B cell (primary cell): ENCODE measurements around the gene MICAL3. TPM values are rescaled to one million over a fixed set of nuclear protein-coding genes. Genes with fewer than 3 reads are reported as not detected.

Source experiments
- ATAC-seq: fragments of 200-7000 bp; cut with Tn5 transposase; one replicate; pipeline ENCODE4 v1.10.0; 2021; ENCODE audit warnings: low read depth, mild to moderate bottlenecking, moderate number of reproducible peaks, moderate library complexity
- CTCF ChIA-PET: fragments of 350-600 bp; sonication (Branson Sonifier 250); formaldehyde crosslinking; loops from one replicate; lab custom pipeline; 2021; ENCODE audit warnings: antibody characterized with exemption, inconsistent platforms; lab: Charles Lee
- POLR2A ChIA-PET: fragments of 350-600 bp; sonication (Branson Sonifier 250); formaldehyde crosslinking; loops from one replicate; lab custom pipeline; 2021; ENCODE audit warnings: antibody characterized with exemption; lab: Charles Lee
- DNase-seq: peaks from one replicate; pipeline ENCODE4 v3.0.0; 2013
- H2AFZ ChIP-seq: 2 replicates; pipeline ENCODE4 v1.6.1; 2012; ENCODE audit warnings: mild to moderate bottlenecking, low read depth, low read length; ENCODE audit not compliant: insufficient read depth, poor library complexity, severe bottlenecking
- H3K27ac ChIP-seq, 2 donors: 1 replicate in 1 of 2; 2 replicates in 1 of 2; pipeline ENCODE4 v1.5.1; 2012 to 2013; ENCODE audit warnings: low read length in 2 of 2, mild to moderate bottlenecking in 2 of 2, moderate library complexity in 1 of 2
- H3K27me3 ChIP-seq, 4 experiments: fragments of 200-600 bp in 1 of 4; sonication (generic) in 1 of 4; replicated peaks in 1 of 4; 1 replicate in 2 of 4; 2 replicates in 2 of 4; pipeline versions ENCODE4 v1.6.1 to v1.7.0; 2013 to 2016; ENCODE audit warnings: low read length in 3 of 4, mild to moderate bottlenecking in 2 of 4, mixed read lengths in 1 of 4, moderate library complexity in 1 of 4; ENCODE audit not compliant: insufficient read depth in 4 of 4, control insufficient read depth in 3 of 4; ENCODE audit errors: control extremely low read depth in 1 of 4
- H3K36me3 ChIP-seq, 2 experiments: replicated peaks in 1 of 2; 1 replicate in 1 of 2; 2 replicates in 1 of 2; pipeline versions ENCODE4 v1.6.1 to v1.7.1; 2013; ENCODE audit warnings: low read length in 1 of 2; ENCODE audit not compliant: insufficient read depth in 2 of 2, control insufficient read depth in 1 of 2; ENCODE audit errors: control extremely low read depth in 1 of 2, extremely low read depth in 1 of 2
- H3K4me1 ChIP-seq, 2 donors: fragments of 200-600 bp in 1 of 2; sonication (generic) in 1 of 2; 1 replicate in 1 of 2; 2 replicates in 1 of 2; pipeline versions ENCODE4 v1.5.1 to v1.6.1; 2013 to 2017; ENCODE audit warnings: low read length in 2 of 2; ENCODE audit not compliant: control insufficient read depth in 2 of 2, insufficient read depth in 2 of 2
- H3K4me2 ChIP-seq: replicated peaks from 2 replicates; pipeline ENCODE3; 2012; ENCODE audit warnings: mild to moderate bottlenecking, low read depth, low read length; ENCODE audit not compliant: poor library complexity, severe bottlenecking
- H3K4me3 ChIP-seq, 5 experiments: fragments of 200-600 bp in 1 of 5; sonication (generic) in 1 of 5; 1 replicate in 3 of 5; 2 replicates in 2 of 5; pipeline versions ENCODE4 v1.5.1 to v1.7.0; 2011 to 2016; ENCODE audit warnings: low read length in 4 of 5, mild to moderate bottlenecking in 4 of 5, low read depth in 2 of 5, control low read depth in 1 of 5, moderate library complexity in 1 of 5; ENCODE audit not compliant: insufficient read depth in 1 of 5; ENCODE audit errors: control extremely low read depth in 1 of 5, extremely low read depth in 1 of 5
- H3K79me2 ChIP-seq: fragments of 200-600 bp; sonication (generic); one replicate; pipeline ENCODE4 v1.6.0; 2016; ENCODE audit warnings: low read length; ENCODE audit not compliant: control insufficient read depth, insufficient read depth
- H3K9ac ChIP-seq: fragments of 200-600 bp; sonication (generic); 2 replicates; pipeline ENCODE4 v1.6.1; 2017; ENCODE audit warnings: mild to moderate bottlenecking, low read length, moderate library complexity
- H3K9me3 ChIP-seq, 3 donors: one replicate each; pipeline versions ENCODE4 v1.6.1 to v1.7.1; 2013; ENCODE audit warnings: low read length in 2 of 3; ENCODE audit not compliant: control insufficient read depth in 2 of 3, insufficient read depth in 1 of 3; ENCODE audit errors: control extremely low read depth in 1 of 3
- H4K20me1 ChIP-seq: 2 replicates; pipeline ENCODE4 v1.6.0; 2012; ENCODE audit warnings: mild to moderate bottlenecking, low read length; ENCODE audit not compliant: insufficient read depth, control insufficient read depth, poor library complexity, severe bottlenecking
- H3K27ac Mint-ChIP-seq: one replicate; pipeline ENCODE4 v1.8.0; 2021; ENCODE audit warnings: mixed read lengths
- H3K27me3 Mint-ChIP-seq: one replicate; pipeline ENCODE4 v1.8.0; 2021; ENCODE audit warnings: mixed read lengths
- H3K4me1 Mint-ChIP-seq: one replicate; pipeline ENCODE4 v1.8.0; 2021; ENCODE audit warnings: mixed read lengths
- H3K4me3 Mint-ChIP-seq: one replicate; pipeline ENCODE4 v1.8.0; 2021; ENCODE audit warnings: mixed read lengths
- H3K9me3 Mint-ChIP-seq: one replicate; pipeline ENCODE4 v1.8.0; 2022; ENCODE audit warnings: mixed read lengths; ENCODE audit not compliant: insufficient read depth
- EZH2 ChIP-seq: IDR thresholded peaks from 2 replicates; pipeline ENCODE4 v1.6.1; 2012; ENCODE audit warnings: borderline replicate concordance, low read depth, mild to moderate bottlenecking, moderate library complexity, low read length; ENCODE audit not compliant: insufficient read depth, poor library complexity, severe bottlenecking
- WGBS: methylation state at CpG from one replicate; pipeline ENCODE4 v1.1.5; 2013; ENCODE audit warnings: missing lambda C conversion rate; ENCODE audit not compliant: insufficient coverage; 5-methylcytosine and 5-hydroxymethylcytosine counted together
- intact Hi-C: fragments of 100-400 bp; cut with micrococcal nuclease; formaldehyde crosslinking; loops from one replicate; pipeline ENCODE4 v1.10.0; 2022
- polyA plus RNA-seq: library from polyadenylated mRNA; depleted of rRNA; stranded (reverse); fragments of >200 nt; gene quantifications from 2 replicates; pipeline ENCODE4 v1.2.3, GENCODE V29; 2012
- total RNA-seq, 2 donors: library from RNA; stranded (reverse); fragments of 120-200 nt in 1 of 2; gene quantifications; 1 replicate in 1 of 2; 2 replicates in 1 of 2; pipeline versions ENCODE4 v1.2.3 to v1.2.4, GENCODE V29; 2013 to 2022
- TF ChIP-seq, protein P1 (sequence below): fragments of 200-600 bp; IDR thresholded peaks from one replicate; pipeline ENCODE4 v1.8.0; 2022; ENCODE audit warnings: antibody characterized with exemption, mild to moderate bottlenecking

The MICAL3 gene
- total and polyA plus RNA-seq, 2 donors (not counting 1 experiment from before 2014, with no cell fraction given): 50.5 to 253 TPM

DNA sequence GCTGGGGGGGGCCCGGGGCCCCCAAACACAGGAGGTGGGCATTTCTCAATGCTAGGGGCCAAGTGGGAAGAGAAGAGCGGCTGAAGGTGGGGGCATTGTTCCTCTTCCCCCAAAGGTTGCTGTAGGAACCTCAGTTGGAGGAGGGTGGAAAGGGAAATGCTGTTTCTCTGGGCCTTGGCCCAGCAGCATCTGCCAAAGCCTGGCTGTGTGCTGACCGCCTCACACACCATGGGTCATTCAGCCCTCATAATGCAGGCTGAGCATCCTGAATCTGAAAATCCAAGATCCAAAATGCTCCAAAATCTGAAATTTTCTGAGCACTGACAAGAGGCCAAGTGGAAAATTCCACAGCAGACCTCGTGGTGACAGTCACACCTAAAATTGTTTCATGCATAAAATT, 201.1 kb downstream of the MICAL3 start:
- intact Hi-C loops: no loop called here
- H3K4me1 Mint-ChIP-seq: no peaks in the 10 kb centered on the region
- DNase-seq: no peak
- no peak overlapping the region for H3K4me3 Mint-ChIP-seq
- H3K4me1 ChIP-seq: no peaks in the 10 kb centered on the region
- H3K4me2 ChIP-seq: no peak overlapping the region
- no peaks in the 10 kb centered on the region for H3K27me3 Mint-ChIP-seq
- TF ChIP-seq, protein P1, sequence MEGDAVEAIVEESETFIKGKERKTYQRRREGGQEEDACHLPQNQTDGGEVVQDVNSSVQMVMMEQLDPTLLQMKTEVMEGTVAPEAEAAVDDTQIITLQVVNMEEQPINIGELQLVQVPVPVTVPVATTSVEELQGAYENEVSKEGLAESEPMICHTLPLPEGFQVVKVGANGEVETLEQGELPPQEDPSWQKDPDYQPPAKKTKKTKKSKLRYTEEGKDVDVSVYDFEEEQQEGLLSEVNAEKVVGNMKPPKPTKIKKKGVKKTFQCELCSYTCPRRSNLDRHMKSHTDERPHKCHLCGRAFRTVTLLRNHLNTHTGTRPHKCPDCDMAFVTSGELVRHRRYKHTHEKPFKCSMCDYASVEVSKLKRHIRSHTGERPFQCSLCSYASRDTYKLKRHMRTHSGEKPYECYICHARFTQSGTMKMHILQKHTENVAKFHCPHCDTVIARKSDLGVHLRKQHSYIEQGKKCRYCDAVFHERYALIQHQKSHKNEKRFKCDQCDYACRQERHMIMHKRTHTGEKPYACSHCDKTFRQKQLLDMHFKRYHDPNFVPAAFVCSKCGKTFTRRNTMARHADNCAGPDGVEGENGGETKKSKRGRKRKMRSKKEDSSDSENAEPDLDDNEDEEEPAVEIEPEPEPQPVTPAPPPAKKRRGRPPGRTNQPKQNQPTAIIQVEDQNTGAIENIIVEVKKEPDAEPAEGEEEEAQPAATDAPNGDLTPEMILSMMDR: no peak
- H3K79me2 ChIP-seq: peaks cover 36% of the 10 kb centered on the region
- ChIA-PET POLR2A (no interaction called here), CTCF (no interaction called here)
- H4K20me1 ChIP-seq: peaks cover 34% of the 10 kb centered on the region
- H3K4me3 ChIP-seq: no peak overlapping the region
- no peak overlapping the region for H3K27ac Mint-ChIP-seq
- no peak overlapping the region for H3K27ac ChIP-seq
- no peaks in the 10 kb centered on the region for H3K9me3 Mint-ChIP-seq
- ATAC-seq: no peak
- H3K36me3 ChIP-seq: peaks cover 3 to 80% of the 10 kb centered on the region in 2 experiments
- H2AFZ ChIP-seq: no peak overlapping the region
- H3K9ac ChIP-seq: no peak overlapping the region
- WGBS: 97% methylated on average over 3 of the region's 4 CpGs
- no peaks in the 10 kb centered on the region for H3K9me3 ChIP-seq
- no peaks in the 10 kb centered on the region for H3K27me3 ChIP-seq

DNA sequence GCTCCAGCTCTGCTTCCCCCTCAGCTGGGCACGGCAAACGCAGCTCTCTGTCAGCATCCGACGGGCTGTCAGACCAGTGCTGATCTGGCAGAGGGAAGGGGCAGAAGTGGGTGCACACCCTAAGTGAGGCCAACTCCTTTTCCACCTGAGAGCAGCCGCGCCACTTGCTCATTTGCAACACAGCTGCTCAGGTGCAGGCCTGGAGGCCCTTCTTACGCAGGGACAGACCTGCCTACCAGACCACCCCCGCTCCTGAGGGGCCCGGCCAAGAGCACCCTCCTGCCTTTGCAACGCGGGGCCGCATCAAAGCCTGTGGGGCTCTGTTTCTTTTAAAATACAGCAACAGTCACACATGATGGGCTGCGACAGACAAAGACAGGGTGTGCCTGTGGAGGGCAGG, 202.3 kb downstream of the MICAL3 start:
- no peak overlapping the region for H3K27ac Mint-ChIP-seq
- intact Hi-C loops: no loop called here
- H3K4me1 Mint-ChIP-seq: no peaks in the 10 kb centered on the region
- no peak for ATAC-seq
- ChIA-PET CTCF (interaction anchor here (1.2 to 2.1 kb wide), 2 partner anchors 8 to 10 kb away, joined by 4 to 8 read pairs; no protein-coding TSS in a partner anchor), POLR2A (no interaction called here)
- no peak overlapping the region for H3K4me3 Mint-ChIP-seq
- Histone ChIP-seq H3K4me2 (no peak overlapping the region), H4K20me1 (peaks cover 24% of the 10 kb centered on the region), H3K9ac (no peak overlapping the region), H3K27me3 (no peaks in the 10 kb centered on the region), H3K4me1 (no peaks in the 10 kb centered on the region), H3K4me3 (no peak overlapping the region), H3K9me3 (no peaks in the 10 kb centered on the region), H2AFZ (no peak overlapping the region), H3K36me3 (peaks cover 3 to 76% of the 10 kb centered on the region in 2 experiments), H3K27ac (no peak overlapping the region), H3K79me2 (peaks cover 24% of the 10 kb centered on the region)
- no peak for DNase-seq
- TF ChIP-seq EZH2: no peak
- TF ChIP-seq, protein P1: no peak
- H3K27me3 Mint-ChIP-seq: no peaks in the 10 kb centered on the region
- H3K9me3 Mint-ChIP-seq: no peaks in the 10 kb centered on the region
- 92% methylated on average over 9 of the region's 13 CpGs for WGBS
